ENCODE results near the gene VIPR2.

- no peak for TF ChIP-seq CTCF (IDR thresholded peaks at IDR 0.05)
- no peak for TF ChIP-seq POLR2A (IDR thresholded peaks at IDR 0.05)
Observed at GRCh38 chr7:159000859-159001435, 143.7 kb downstream of the VIPR2 start.
